Measurements from ENCODE around the gene ESRP2. TPM values are rescaled to one million over a fixed set of nuclear protein-coding genes. Genes with fewer than 3 reads are reported as not detected.

Gene ESRP2
- total RNA-seq, 1 donor from 2014 or later, result 0.42 TPM

DNA sequence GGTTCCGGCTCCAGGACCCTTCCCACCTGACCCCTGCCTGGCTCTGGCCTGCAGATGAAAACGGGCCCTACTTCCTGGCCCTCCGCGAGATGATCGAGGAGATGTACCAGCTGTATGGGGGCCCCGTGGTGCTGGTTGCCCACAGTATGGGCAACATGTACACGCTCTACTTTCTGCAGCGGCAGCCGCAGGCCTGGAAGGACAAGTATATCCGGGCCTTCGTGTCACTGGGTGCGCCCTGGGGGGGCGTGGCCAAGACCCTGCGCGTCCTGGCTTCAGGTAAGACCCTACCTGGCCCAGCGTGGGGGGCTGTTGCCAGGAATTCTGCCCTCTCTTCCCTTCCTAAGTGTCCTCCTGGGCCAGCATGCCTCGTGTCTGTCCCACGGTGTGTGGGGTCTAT lies 19.8 kb upstream of the ESRP2 start:
- TF ChIP-seq, protein P1, sequence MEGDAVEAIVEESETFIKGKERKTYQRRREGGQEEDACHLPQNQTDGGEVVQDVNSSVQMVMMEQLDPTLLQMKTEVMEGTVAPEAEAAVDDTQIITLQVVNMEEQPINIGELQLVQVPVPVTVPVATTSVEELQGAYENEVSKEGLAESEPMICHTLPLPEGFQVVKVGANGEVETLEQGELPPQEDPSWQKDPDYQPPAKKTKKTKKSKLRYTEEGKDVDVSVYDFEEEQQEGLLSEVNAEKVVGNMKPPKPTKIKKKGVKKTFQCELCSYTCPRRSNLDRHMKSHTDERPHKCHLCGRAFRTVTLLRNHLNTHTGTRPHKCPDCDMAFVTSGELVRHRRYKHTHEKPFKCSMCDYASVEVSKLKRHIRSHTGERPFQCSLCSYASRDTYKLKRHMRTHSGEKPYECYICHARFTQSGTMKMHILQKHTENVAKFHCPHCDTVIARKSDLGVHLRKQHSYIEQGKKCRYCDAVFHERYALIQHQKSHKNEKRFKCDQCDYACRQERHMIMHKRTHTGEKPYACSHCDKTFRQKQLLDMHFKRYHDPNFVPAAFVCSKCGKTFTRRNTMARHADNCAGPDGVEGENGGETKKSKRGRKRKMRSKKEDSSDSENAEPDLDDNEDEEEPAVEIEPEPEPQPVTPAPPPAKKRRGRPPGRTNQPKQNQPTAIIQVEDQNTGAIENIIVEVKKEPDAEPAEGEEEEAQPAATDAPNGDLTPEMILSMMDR (IDR thresholded peaks at IDR 0.05), result no peak
- Mint-ChIP-seq H3K27me3 (ENCODE audit: low read depth) (no peaks in the 10 kb centered on the region), H3K4me1 (ENCODE audit: low read depth) (peaks cover 15% of the 10 kb centered on the region), H3K36me3 (ENCODE audit: low read depth) (peaks cover 15% of the 10 kb centered on the region), H3K27ac (ENCODE audit: unreplicated experiment) (no peak overlapping the region), H3K4me3 (ENCODE audit: unreplicated experiment) (no peak overlapping the region), H3K9me3 (ENCODE audit: low read depth) (no peaks in the 10 kb centered on the region)
- DNase-seq (ENCODE audit: low spot score), result no peak

DNA sequence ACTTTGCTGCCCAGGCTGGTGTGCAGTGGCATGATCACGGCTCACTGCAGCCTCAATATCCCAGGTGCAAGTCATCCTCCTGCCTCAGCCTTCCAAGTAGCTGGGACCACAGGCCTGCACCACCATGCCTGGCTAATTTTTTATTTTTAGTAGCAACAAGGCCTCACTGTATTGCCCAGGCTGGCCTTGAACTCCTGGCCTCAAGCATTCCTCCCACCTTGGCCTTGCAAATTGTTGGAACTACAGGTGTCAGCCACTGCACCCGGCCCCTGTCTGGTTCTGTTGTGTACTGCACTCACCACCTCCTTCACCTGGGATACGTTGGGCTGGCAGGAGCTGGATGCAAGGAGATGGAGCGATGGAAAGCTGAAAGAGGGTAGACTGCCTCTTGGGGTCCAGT lies 17.8 kb upstream of the ESRP2 start:
- H3K9me3 Mint-ChIP-seq (ENCODE audit: low read depth), result no peaks in the 10 kb centered on the region
- DNase-seq (ENCODE audit: low spot score), result no peak
- peaks cover 15% of the 10 kb centered on the region for H3K4me1 Mint-ChIP-seq (ENCODE audit: low read depth)
- no peak overlapping the region for H3K4me3 Mint-ChIP-seq (ENCODE audit: unreplicated experiment)
- H3K27ac Mint-ChIP-seq (ENCODE audit: unreplicated experiment), result no peak overlapping the region
- TF ChIP-seq, protein P1 (IDR thresholded peaks at IDR 0.05), result no peak
- peaks cover 14% of the 10 kb centered on the region for H3K36me3 Mint-ChIP-seq (ENCODE audit: low read depth)
- no peaks in the 10 kb centered on the region for H3K27me3 Mint-ChIP-seq (ENCODE audit: low read depth)

DNA sequence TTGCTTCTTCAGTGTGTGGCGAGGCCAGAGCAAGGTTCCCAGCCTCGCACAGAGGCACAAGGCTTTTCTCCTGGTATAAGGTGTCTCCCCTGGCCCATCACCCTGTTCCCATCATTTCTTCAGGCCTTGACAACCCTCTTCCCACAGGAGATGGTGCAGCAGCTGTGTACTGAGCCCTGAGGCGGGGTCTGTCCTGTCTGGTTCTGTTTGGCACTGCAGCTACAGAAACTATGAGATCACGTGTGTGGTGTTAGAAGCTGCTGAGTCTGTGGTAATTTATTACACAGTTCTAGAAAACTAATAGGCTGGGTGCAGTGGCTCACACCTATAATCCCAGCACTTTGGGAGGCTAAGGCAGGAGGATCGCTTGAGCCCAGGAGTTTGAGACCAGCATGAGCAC lies 16.5 kb upstream of the ESRP2 start:
- TF ChIP-seq, protein P1 (IDR thresholded peaks at IDR 0.05), result no peak
- Mint-ChIP-seq H3K36me3 (ENCODE audit: low read depth) (peaks cover 13% of the 10 kb centered on the region), H3K4me3 (ENCODE audit: unreplicated experiment) (no peak overlapping the region), H3K4me1 (ENCODE audit: low read depth) (peaks cover 5% of the 10 kb centered on the region), H3K27me3 (ENCODE audit: low read depth) (no peaks in the 10 kb centered on the region), H3K27ac (ENCODE audit: unreplicated experiment) (no peak overlapping the region), H3K9me3 (ENCODE audit: low read depth) (no peaks in the 10 kb centered on the region)
- no peak for DNase-seq (ENCODE audit: low spot score)

DNA sequence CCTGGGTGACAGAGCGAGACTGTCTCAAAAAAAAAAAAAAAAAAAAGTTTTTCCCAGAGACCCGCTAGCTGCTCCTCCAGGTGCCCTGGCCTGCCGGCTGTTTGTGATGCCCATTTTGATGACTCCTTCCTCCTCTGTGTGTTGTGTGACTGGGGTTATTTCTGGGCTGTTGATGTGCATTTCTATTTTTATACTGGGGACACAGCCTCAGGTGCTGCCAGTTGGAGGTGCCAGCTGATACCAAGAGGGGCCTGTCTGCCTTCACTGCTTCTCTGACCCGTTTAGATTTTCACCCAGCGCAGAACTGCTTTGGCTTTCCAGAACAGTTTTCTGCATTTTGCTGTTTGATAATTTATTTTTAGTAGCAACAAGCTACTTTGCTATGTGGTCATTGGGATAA lies 15.9 kb upstream of the ESRP2 start:
- H3K4me1 Mint-ChIP-seq (ENCODE audit: low read depth), result peaks cover 8% of the 10 kb centered on the region

DNA sequence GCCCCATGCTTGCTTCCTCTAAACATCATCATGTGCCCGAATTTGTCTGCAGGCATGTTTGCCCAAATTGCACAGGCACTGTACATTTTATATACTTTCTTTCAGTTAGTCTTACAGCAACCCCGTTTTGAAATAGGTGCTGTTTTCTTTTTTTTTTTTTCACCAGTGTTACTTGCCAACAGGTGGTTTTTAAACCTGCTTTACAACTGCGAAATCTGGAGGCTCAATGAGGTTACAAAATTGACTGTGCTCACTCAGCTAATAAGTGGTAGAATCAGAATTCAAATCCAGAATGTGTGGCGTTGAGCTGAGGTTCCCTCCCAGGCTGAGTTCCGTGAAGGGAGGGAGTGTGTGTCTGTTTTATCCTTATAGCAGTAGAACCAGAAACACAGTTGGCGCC lies 15.0 kb upstream of the ESRP2 start:
- peaks cover 10% of the 10 kb centered on the region for H3K36me3 Mint-ChIP-seq (ENCODE audit: low read depth)
- H3K4me1 Mint-ChIP-seq (ENCODE audit: low read depth), result peaks cover 17% of the 10 kb centered on the region
- TF ChIP-seq, protein P1 (IDR thresholded peaks at IDR 0.05), result no peak
- H3K27ac Mint-ChIP-seq (ENCODE audit: unreplicated experiment), result no peak overlapping the region
- H3K4me3 Mint-ChIP-seq (ENCODE audit: unreplicated experiment), result no peak overlapping the region
- no peaks in the 10 kb centered on the region for H3K27me3 Mint-ChIP-seq (ENCODE audit: low read depth)
- DNase-seq (ENCODE audit: low spot score), result no peak
- H3K9me3 Mint-ChIP-seq (ENCODE audit: low read depth), result no peaks in the 10 kb centered on the region

More for the DNA sequence above, 15.9 kb upstream of the ESRP2 start:
- Mint-ChIP-seq H3K27ac (ENCODE audit: unreplicated experiment) (no peak overlapping the region), H3K9me3 (ENCODE audit: low read depth) (no peaks in the 10 kb centered on the region), H3K36me3 (ENCODE audit: low read depth) (peaks cover 12% of the 10 kb centered on the region), H3K27me3 (ENCODE audit: low read depth) (no peaks in the 10 kb centered on the region), H3K4me3 (ENCODE audit: unreplicated experiment) (no peak overlapping the region)
- no peak for DNase-seq (ENCODE audit: low spot score)
- TF ChIP-seq, protein P1 (IDR thresholded peaks at IDR 0.05), result no peak

Measured in chondrocyte (in vitro differentiated cells).